ENCODE data around the gene MMEL1.

MMEL1 gene

DNA sequence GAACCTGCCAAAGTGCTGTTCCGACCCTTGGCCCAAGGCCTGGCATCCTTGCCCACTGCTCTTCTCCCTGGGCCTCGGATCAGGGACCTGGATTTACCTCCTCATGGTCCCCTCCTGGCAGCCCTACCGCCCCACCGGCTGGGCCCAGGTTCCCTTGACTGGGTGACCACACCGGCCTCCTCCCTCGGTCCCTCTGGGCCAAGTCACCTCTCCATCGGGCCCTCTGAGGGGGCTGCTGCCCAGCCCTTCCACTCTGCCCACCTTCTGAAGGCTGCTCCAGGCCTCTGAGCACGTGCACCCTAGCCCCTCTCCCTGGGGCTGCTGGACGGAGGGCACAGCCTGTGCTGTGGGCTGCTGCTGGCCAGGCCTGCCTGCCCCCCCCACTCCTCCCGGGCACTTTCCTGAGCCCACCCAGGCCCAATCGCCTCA lies 9.3 kb upstream of the MMEL1 start:
- no peak for DNase-seq

GRCh38 chr1:2641381-2642130 lies 8.7 kb upstream of the MMEL1 start:
- DNase-seq = no peak

DNA sequence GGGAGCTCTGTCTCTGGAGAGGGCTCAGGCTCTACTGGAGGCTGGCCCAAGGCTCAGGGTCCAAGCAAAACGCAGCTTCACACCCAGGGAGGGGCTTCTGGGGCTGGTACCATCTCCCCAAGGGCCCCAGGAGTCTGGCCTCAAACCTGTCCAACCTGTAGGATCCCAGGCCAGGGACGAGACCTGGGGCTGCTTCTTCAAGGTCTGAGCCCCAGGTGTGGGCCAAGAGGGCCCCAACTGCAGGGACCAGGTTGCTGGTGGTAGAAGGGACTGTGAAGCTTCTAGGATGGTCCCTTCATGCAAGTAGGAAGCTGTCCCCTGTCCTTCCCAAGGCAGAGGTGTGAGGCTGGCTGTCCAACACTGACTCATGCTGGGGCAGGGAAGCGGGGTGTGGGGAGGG lies 7.8 kb upstream of the MMEL1 start:
- DNase-seq = no peak

GRCh38 chr1:2639607-2640521 lies 7.0 kb upstream of the MMEL1 start:
- no peak for DNase-seq

DNA sequence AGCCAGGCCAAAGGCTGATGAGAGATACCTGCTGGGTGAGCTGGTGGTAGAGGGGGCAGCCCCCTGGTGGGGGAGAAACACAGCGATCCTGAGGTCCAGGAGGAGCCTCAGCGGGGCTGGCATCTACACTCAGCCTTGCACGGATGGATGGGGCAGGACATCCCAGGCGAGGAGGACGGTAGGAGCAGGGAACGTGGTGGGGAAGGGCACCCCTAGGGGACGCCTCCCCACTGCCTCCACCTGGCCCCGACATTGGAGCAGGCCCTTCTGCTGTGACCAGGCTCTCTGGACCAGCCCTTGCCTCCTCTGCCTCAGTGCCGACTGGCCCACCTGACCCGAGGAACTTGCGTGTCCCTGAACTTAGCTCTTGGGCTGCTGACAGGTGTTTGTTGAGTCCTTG lies 6.4 kb upstream of the MMEL1 start:
- DNase-seq = no peak

DNA sequence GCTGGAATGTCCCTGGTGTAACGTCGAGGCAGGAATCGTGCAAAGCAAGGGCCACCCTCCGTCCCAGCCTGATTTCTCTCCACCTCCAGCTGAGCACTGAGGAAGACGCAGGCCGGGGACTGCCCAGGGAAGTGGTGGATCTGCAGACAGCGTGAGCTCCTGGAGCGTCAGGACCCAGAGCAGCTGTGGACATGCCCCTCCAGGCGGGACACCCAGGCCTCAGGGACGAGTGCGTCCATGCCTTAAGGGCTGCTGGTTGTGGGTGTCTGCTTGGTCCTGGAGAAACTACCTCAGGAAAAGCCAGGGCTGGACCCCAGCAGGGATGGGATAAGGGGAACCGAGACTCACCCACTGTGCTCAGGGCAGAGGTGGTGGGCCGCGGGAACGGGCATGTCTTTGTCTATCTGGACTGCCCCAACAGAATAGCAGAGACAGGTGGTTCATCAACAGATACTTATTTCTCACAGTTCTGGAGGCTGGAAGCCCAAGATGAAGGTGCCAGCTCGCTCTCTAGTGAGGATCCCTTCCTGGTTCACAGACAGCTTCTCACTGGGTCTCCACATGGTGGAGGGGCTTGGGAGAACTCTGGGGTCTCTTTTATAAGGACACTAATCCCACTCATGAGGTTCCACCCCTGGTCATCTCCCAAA lies 5.8 kb upstream of the MMEL1 start:
- no peak for DNase-seq

DNA sequence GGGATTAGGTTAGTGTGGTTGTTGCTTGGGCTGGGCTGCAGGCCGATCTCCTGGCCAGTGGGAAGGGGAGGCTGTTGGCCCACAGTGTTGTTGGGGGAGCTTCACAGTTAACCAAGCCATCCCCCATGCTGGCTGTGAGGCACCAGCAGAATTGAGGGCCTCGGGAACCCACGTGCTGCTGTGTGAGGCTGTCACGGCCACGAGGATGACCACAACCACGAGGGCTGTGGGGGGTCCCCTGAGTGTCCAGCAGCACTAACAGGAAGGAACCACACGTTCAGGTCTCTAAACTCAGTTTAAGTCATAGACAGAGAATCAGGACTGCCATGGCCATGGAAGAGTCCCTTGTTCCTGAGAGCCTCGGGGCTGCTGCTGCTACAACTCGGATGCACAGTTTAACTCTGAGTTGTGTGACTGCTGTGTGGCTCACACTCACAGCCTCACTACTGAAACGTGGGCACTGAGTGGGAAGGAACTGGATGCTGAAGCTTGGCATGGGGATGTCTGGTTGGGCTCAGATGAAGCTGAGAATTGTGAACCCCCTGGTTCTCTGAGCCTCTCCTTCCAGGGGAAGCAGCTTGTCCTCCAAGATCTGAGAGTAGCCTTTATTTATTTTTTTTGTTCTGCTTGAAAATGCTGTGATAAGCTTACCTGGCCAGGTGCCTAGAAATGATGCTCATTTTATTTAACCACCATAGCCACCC lies 4.8 kb upstream of the MMEL1 start:
- no peak for DNase-seq

DNA sequence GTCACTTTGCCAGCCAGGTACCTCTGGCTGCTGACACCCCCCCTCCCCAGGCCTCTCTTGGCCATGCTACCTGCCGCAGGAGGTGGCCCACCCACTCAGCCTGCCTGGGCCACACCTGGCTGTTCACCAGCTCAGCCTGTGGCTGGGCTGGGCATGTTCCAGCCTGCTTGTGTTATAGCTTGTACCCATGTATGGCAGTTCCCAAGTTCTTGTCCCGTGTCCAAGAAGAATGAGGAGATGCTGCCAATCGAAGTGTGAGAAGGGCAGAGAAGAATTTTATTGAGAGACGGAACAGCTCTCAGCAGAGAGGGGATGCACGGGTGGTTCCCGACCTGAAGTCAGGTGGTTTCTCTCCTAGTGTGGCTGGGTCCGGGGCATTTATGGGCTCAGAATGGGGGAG lies 3.9 kb upstream of the MMEL1 start:
- DNase-seq = no peak

GRCh38 chr1:2635361-2636010 lies 2.7 kb upstream of the MMEL1 start:
- DNase-seq = no peak

GRCh38 chr1:2633936-2634491 lies 1.2 kb upstream of the MMEL1 start:
- DNase-seq = no peak

DNA sequence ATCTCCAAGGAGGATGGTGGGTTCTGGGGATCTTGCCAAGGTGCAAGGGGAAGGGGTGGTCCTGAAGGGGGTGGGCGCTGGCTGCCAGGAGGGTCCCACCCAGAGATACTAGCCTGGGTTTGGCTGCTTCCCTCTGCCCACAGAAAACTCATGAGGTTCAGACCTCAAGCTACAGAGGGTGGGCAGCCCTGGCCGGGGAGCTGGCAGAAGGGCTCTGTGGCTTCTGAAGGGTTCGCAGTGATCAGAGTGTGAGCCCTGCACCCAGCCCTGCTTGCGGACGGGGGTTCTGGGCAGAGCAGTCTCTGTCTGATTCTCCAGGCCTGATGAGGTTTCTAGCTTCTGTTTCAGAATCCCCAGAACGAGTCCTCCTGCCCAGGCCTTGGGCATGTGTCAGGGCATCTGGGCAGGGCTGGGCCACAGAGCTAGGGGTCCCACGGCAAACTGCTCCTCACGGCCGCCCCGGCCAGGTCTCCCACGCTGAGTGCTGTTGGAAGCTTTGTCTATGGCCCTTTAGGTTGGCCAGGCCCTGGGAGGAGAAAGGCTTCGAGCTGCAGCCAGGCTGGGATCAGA lies 635 bp upstream of the MMEL1 start:
- no peak for DNase-seq

DNA sequence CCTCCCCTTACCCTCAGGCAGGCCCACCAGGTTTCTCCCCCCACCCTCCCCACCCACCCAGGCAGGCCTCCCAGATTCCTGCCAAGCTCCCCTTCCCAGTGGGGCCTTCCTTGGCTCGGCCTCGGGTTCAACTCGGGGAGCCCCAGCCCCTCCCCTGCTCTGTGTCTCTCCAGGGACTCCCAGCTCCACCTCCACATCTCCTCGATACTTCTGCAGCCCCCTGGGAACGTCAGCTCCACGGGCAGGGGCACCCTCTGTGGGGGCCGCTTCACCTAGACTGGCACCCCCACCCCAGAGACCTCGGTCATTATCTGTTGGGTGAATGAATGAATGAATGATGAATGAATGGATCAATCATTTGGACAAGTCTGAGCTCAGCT lies 775 bp downstream of the MMEL1 start:
- DNase-seq = no peak

GRCh38 chr1:2631136-2632050 lies 1.4 kb downstream of the MMEL1 start:
- DNase-seq = no peak

GRCh38 chr1:2630498-2631135 lies 2.2 kb downstream of the MMEL1 start:
- no peak for DNase-seq

GRCh38 chr1:2629627-2630497 lies 3.0 kb downstream of the MMEL1 start:
- DNase-seq = no peak

GRCh38 chr1:2628933-2629626 lies 3.7 kb downstream of the MMEL1 start:
- no peak for DNase-seq

GRCh38 chr1:2628191-2628932 lies 4.5 kb downstream of the MMEL1 start:
- DNase-seq = no peak

DNA sequence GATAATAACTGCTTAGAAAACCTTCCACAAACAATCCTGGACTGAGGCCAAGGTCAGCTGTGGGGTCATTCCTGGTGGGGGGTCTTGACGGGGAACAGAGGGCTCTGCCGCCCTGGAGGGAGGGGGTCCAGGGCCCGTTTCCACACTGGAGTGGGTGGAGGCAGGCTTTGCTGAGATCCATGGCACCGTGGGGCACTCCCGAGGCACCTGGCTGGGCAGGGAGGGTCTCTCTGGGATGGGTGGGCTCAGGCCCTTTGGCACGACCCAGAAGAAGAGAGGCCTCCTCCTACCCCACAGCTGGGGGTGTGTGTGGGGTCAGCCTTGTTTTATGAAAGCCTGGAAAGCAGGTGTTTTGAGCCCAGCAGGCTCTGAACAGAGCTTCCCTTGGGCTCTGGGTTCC lies 5.1 kb downstream of the MMEL1 start:
- DNase-seq = no peak

Measured in T-helper 9 cell (primary cell).